ENCODE data around the gene ZNF285. TPM values are rescaled to one million over a fixed set of nuclear protein-coding genes. Genes with fewer than 3 reads are reported as not detected.
A peak's percentile ranks its signal among the peaks of the same experiment; 100 is the strongest.

Gene ZNF285
- total RNA-seq, 4 donors from 2014 or later: 1.1 to 6.5 (median 2.5) TPM

DNA sequence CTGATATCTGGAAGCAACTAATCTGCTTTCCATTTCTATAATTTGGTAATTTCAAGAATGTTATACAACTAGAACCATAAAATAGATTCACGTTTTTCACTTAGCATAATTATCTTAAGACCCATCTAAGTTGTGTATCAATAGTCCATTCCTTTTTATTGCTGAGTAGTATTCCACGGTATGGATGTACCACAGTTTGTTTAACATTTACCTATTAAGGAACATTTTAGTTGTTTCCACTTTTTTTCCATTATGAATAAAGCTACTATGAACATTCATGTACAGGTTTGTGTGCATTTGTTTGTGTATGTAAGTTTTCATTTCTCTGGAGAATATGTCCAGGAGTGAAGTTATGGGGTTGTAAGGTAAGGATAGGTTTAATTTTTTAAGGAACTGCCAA is 26.6 kb downstream of the ZNF285 start:
- ATAC-seq (ENCODE audit: low FRiP score) (no peak), DNase-seq (ENCODE audit: low spot score) (no peak)
- no peak for TF ChIP-seq CTCF (IDR thresholded peaks at IDR 0.05)

DNA sequence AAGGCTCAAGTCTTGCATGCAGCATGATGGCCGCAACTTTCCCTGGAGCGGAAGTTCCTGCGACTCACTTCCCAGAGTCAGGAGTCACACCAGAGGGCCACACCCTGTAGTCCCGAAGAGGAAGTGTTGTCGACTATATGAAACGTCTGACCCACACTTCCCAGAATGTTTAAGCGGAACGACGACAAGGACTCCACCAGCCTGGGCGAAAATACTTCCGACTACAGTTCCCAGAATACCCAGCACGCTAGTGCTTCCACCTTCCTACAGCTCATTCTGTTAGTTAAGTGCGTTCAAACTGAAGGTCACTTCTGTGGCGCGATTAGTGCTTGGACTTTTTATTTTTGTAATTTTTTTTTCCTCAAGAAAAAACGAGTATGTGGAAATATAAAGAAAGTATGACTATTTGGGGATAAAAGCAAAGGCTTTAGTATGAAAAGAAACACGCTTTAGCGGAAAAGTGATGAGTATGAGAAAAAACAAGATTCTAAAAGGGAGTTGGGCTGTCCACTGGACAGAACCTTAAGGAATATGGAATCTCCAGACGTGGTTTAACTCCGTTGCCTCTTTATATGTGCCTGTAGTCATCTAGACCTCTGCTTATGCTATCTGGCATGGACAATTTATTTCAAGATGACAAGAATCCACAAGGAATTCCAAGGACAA is 29.5 kb downstream of the ZNF285 start:
- DNase-seq (ENCODE audit: low spot score) (no peak), ATAC-seq (ENCODE audit: low FRiP score) (no peak)
- no peak for TF ChIP-seq CTCF (IDR thresholded peaks at IDR 0.05)

DNA sequence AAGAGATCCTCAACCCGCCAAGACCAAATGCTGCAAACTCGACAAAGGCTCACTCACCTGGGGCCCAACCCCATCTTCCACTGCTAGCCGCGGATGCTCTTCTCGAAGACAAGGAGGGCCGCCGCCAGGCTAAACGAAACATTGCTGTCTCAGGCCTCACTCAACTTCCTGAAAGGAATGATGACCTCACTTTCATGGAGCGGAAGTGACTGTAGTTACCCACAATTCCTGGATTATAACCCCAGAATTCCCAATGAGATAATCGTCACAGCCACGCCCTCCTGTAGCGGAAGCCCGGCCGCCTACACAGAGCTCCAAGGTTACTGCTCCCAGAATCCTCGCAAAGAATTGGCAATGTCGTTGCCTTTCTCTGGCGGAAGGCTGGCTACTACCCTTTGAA is 34.4 kb downstream of the ZNF285 start:
- no peak for ATAC-seq (ENCODE audit: low FRiP score)
- no peak for DNase-seq (ENCODE audit: low spot score)
- TF ChIP-seq CTCF (IDR thresholded peaks at IDR 0.05): no peak

DNA sequence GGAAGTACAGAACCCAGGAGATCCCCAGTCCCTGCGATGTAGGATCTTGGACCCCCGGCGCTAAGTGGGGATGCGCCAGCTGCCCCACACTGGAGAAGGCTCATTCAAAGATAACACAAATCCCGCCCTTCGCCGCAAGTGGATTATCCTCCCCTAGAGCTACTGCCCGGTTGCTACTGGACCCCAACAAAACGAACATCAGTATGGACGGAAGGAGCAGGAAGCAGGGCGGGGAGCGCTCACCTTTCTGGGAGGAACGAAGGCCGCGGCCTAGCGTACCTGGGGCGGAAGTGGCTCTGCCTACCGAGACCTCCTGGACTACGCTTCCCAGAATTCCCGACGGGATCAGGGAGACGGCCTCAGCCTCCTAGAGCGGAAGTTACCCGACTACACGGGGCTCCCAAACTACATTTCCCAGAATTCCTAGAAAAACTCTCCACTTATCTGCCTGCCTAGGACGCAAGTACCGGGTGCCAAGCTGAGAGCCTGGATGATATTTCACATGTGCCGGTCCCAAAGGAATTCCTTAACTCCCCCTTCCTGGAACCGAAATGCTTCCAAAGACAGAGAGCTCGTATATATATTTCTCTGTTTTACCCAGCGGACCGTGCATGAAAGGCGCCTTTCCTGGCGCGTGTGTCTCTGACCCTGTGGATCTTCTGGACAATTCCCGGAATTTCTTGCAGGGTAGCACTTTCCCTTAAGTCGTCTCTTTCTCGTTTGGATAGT is 44.9 kb downstream of the ZNF285 start, which contains the start of gene ZNF112:
TSS of gene ZNF112 (minus strand) at position 298 of the 729 bp plus-strand sequence. CDS start 16,141 bp downstream, outside the sequence.
- no peak for TF ChIP-seq CTCF (IDR thresholded peaks at IDR 0.05)
- DNase-seq (ENCODE audit: low spot score) (peak; percentile 54), ATAC-seq (ENCODE audit: low FRiP score) (peak; percentile 96)

GRCh38 chr19:44346556-44346955 is 54.9 kb downstream of the ZNF285 start:
- no peak for TF ChIP-seq CTCF (IDR thresholded peaks at IDR 0.05)
- ATAC-seq (ENCODE audit: low FRiP score): no peak
- no peak for DNase-seq (ENCODE audit: low spot score)

DNA sequence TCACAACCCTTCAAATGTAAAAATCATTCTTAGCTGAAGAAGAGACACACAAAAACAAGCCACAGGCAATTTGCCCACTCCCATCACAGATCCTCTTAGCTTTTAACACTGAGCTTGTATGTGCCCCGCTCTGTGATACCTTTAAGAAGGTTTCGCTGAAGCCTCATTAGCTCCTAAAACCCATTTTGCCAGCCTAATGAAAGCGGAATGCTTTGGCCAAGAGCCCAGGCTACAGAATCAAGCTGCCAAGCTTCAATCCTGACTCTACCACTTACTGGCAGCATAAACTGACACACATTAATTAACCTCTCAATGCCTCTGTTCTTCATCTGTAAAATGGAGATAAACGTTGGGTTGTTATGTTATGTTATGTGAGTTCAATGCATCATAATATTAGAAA is 55.4 kb downstream of the ZNF285 start:
- ATAC-seq (ENCODE audit: low FRiP score): no peak

More for the DNA sequence above, 55.4 kb downstream of the ZNF285 start:
- TF ChIP-seq CTCF (IDR thresholded peaks at IDR 0.05): no peak
- no peak for DNase-seq (ENCODE audit: low spot score)
